Measurements from ENCODE around the gene SOX9.

The SOX9 gene

GRCh38 chr17:72120642-72121163, at the start of gene SOX9:
Gene SOX9, plus strand, starts transcription at chr17:72121020. Its CDS starts 372 bp downstream, at chr17:72121392.
- Histone ChIP-seq H3K36me3 (ENCODE audit: control insufficient read depth in 2 of 2, insufficient read depth in 2 of 2, low read length in 2 of 2) (peaks cover 0 to 6% of the 10 kb centered on the region in 2 donors), H3K9me3 (ENCODE audit: control insufficient read depth in 2 of 2, low read length in 2 of 2) (no peaks in the 10 kb centered on the region), H3K9ac (ENCODE audit: low read depth in 1 of 2, low read length in 2 of 2) (peak within 1 kb of the TSS; percentile 84 to 92), H3K4me1 (ENCODE audit: control insufficient read depth in 2 of 2, insufficient read depth in 2 of 2, low read length in 2 of 2) (peaks cover 14 to 38% of the 10 kb centered on the region in 2 donors), H3K27me3 (ENCODE audit: control insufficient read depth in 2 of 2, insufficient read depth in 2 of 2, low read length in 2 of 2) (peaks cover 20 to 23% of the 10 kb centered on the region in 2 donors), H3K27ac (ENCODE audit: low read depth in 2 of 2, low read length in 2 of 2) (peak within 1 kb of the TSS; percentile 77 to 83), H3K4me3 (ENCODE audit: low read length in 2 of 2) (peak within 1 kb of the TSS; percentile 81 to 83)

GRCh38 chr17:72071330-72071729, 49.5 kb upstream of the SOX9 start:
- Histone ChIP-seq H3K9ac (ENCODE audit: low read depth in 1 of 2, low read length in 2 of 2) (no peak overlapping the region), H3K36me3 (ENCODE audit: control insufficient read depth in 2 of 2, insufficient read depth in 2 of 2, low read length in 2 of 2) (no peaks in the 10 kb centered on the region), H3K4me3 (ENCODE audit: low read length in 2 of 2) (no peak overlapping the region), H3K4me1 (ENCODE audit: control insufficient read depth in 2 of 2, insufficient read depth in 2 of 2, low read length in 2 of 2) (no peaks in the 10 kb centered on the region), H3K27me3 (ENCODE audit: control insufficient read depth in 2 of 2, insufficient read depth in 2 of 2, low read length in 2 of 2) (no peaks in the 10 kb centered on the region), H3K27ac (ENCODE audit: low read depth in 2 of 2, low read length in 2 of 2) (no peak overlapping the region), H3K9me3 (ENCODE audit: control insufficient read depth in 2 of 2, low read length in 2 of 2) (no peaks in the 10 kb centered on the region)

GRCh38 chr17:72075995-72076677, 44.7 kb upstream of the SOX9 start:
- H3K9me3 ChIP-seq (ENCODE audit: control insufficient read depth in 2 of 2, low read length in 2 of 2) = no peaks in the 10 kb centered on the region

GRCh38 chr17:72076678-72077030, 44.2 kb upstream of the SOX9 start:
- Histone ChIP-seq H3K4me1 (ENCODE audit: control insufficient read depth in 2 of 2, insufficient read depth in 2 of 2, low read length in 2 of 2) (no peaks in the 10 kb centered on the region), H3K27ac (ENCODE audit: low read depth in 2 of 2, low read length in 2 of 2) (no peak overlapping the region), H3K9ac (ENCODE audit: low read depth in 1 of 2, low read length in 2 of 2) (no peak overlapping the region), H3K4me3 (ENCODE audit: low read length in 2 of 2) (no peak overlapping the region), H3K9me3 (ENCODE audit: control insufficient read depth in 2 of 2, low read length in 2 of 2) (no peaks in the 10 kb centered on the region), H3K36me3 (ENCODE audit: control insufficient read depth in 2 of 2, insufficient read depth in 2 of 2, low read length in 2 of 2) (no peaks in the 10 kb centered on the region), H3K27me3 (ENCODE audit: control insufficient read depth in 2 of 2, insufficient read depth in 2 of 2, low read length in 2 of 2) (no peaks in the 10 kb centered on the region)

More at GRCh38 chr17:72075995-72076677, 44.7 kb upstream of the SOX9 start:
- Histone ChIP-seq H3K4me1 (ENCODE audit: control insufficient read depth in 2 of 2, insufficient read depth in 2 of 2, low read length in 2 of 2) (no peaks in the 10 kb centered on the region), H3K36me3 (ENCODE audit: control insufficient read depth in 2 of 2, insufficient read depth in 2 of 2, low read length in 2 of 2) (no peaks in the 10 kb centered on the region), H3K4me3 (ENCODE audit: low read length in 2 of 2) (no peak overlapping the region), H3K9ac (ENCODE audit: low read depth in 1 of 2, low read length in 2 of 2) (no peak overlapping the region), H3K27ac (ENCODE audit: low read depth in 2 of 2, low read length in 2 of 2) (no peak overlapping the region), H3K27me3 (ENCODE audit: control insufficient read depth in 2 of 2, insufficient read depth in 2 of 2, low read length in 2 of 2) (no peaks in the 10 kb centered on the region)

GRCh38 chr17:72077326-72077960, 43.4 kb upstream of the SOX9 start:
- Histone ChIP-seq H3K27me3 (ENCODE audit: control insufficient read depth in 2 of 2, insufficient read depth in 2 of 2, low read length in 2 of 2) (no peaks in the 10 kb centered on the region), H3K4me3 (ENCODE audit: low read length in 2 of 2) (no peak overlapping the region), H3K9me3 (ENCODE audit: control insufficient read depth in 2 of 2, low read length in 2 of 2) (no peaks in the 10 kb centered on the region), H3K9ac (ENCODE audit: low read depth in 1 of 2, low read length in 2 of 2) (no peak overlapping the region), H3K36me3 (ENCODE audit: control insufficient read depth in 2 of 2, insufficient read depth in 2 of 2, low read length in 2 of 2) (no peaks in the 10 kb centered on the region), H3K4me1 (ENCODE audit: control insufficient read depth in 2 of 2, insufficient read depth in 2 of 2, low read length in 2 of 2) (no peaks in the 10 kb centered on the region), H3K27ac (ENCODE audit: low read depth in 2 of 2, low read length in 2 of 2) (no peak overlapping the region)

GRCh38 chr17:72079700-72080099, 41.1 kb upstream of the SOX9 start:
- Histone ChIP-seq H3K9me3 (ENCODE audit: control insufficient read depth in 2 of 2, low read length in 2 of 2) (no peaks in the 10 kb centered on the region), H3K36me3 (ENCODE audit: control insufficient read depth in 2 of 2, insufficient read depth in 2 of 2, low read length in 2 of 2) (no peaks in the 10 kb centered on the region), H3K4me1 (ENCODE audit: control insufficient read depth in 2 of 2, insufficient read depth in 2 of 2, low read length in 2 of 2) (no peaks in the 10 kb centered on the region), H3K9ac (ENCODE audit: low read depth in 1 of 2, low read length in 2 of 2) (no peak overlapping the region), H3K27me3 (ENCODE audit: control insufficient read depth in 2 of 2, insufficient read depth in 2 of 2, low read length in 2 of 2) (no peaks in the 10 kb centered on the region), H3K4me3 (ENCODE audit: low read length in 2 of 2) (no peak overlapping the region), H3K27ac (ENCODE audit: low read depth in 2 of 2, low read length in 2 of 2) (no peak overlapping the region)

GRCh38 chr17:72087876-72088275, 32.9 kb upstream of the SOX9 start:
- H3K4me1 ChIP-seq (ENCODE audit: control insufficient read depth in 2 of 2, insufficient read depth in 2 of 2, low read length in 2 of 2) = no peaks in the 10 kb centered on the region
- no peak overlapping the region for H3K9ac ChIP-seq (ENCODE audit: low read depth in 1 of 2, low read length in 2 of 2)
- no peaks in the 10 kb centered on the region for H3K27me3 ChIP-seq (ENCODE audit: control insufficient read depth in 2 of 2, insufficient read depth in 2 of 2, low read length in 2 of 2)
- H3K9me3 ChIP-seq (ENCODE audit: control insufficient read depth in 2 of 2, low read length in 2 of 2) = no peaks in the 10 kb centered on the region
- H3K27ac ChIP-seq (ENCODE audit: low read depth in 2 of 2, low read length in 2 of 2) = no peak overlapping the region
- H3K4me3 ChIP-seq (ENCODE audit: low read length in 2 of 2) = no peak overlapping the region
- no peaks in the 10 kb centered on the region for H3K36me3 ChIP-seq (ENCODE audit: control insufficient read depth in 2 of 2, insufficient read depth in 2 of 2, low read length in 2 of 2)

- Histone ChIP-seq H3K9me3 (ENCODE audit: control insufficient read depth in 2 of 2, low read length in 2 of 2) (no peaks in the 10 kb centered on the region), H3K27me3 (ENCODE audit: control insufficient read depth in 2 of 2, insufficient read depth in 2 of 2, low read length in 2 of 2) (no peaks in the 10 kb centered on the region), H3K36me3 (ENCODE audit: control insufficient read depth in 2 of 2, insufficient read depth in 2 of 2, low read length in 2 of 2) (no peaks in the 10 kb centered on the region), H3K9ac (ENCODE audit: low read depth in 1 of 2, low read length in 2 of 2) (no peak overlapping the region), H3K4me3 (ENCODE audit: low read length in 2 of 2) (no peak overlapping the region), H3K4me1 (ENCODE audit: control insufficient read depth in 2 of 2, insufficient read depth in 2 of 2, low read length in 2 of 2) (no peaks in the 10 kb centered on the region), H3K27ac (ENCODE audit: low read depth in 2 of 2, low read length in 2 of 2) (no peak overlapping the region)
Observed at GRCh38 chr17:72089453-72089987, 31.3 kb upstream of the SOX9 start.

- Histone ChIP-seq H3K9ac (ENCODE audit: low read depth in 1 of 2, low read length in 2 of 2) (no peak overlapping the region), H3K27ac (ENCODE audit: low read depth in 2 of 2, low read length in 2 of 2) (no peak overlapping the region), H3K36me3 (ENCODE audit: control insufficient read depth in 2 of 2, insufficient read depth in 2 of 2, low read length in 2 of 2) (no peaks in the 10 kb centered on the region), H3K9me3 (ENCODE audit: control insufficient read depth in 2 of 2, low read length in 2 of 2) (no peaks in the 10 kb centered on the region), H3K4me3 (ENCODE audit: low read length in 2 of 2) (no peak overlapping the region), H3K4me1 (ENCODE audit: control insufficient read depth in 2 of 2, insufficient read depth in 2 of 2, low read length in 2 of 2) (no peaks in the 10 kb centered on the region), H3K27me3 (ENCODE audit: control insufficient read depth in 2 of 2, insufficient read depth in 2 of 2, low read length in 2 of 2) (no peaks in the 10 kb centered on the region)
Observed at GRCh38 chr17:72090108-72090507, 30.7 kb upstream of the SOX9 start.

- no peaks in the 10 kb centered on the region for H3K4me1 ChIP-seq (ENCODE audit: control insufficient read depth in 2 of 2, insufficient read depth in 2 of 2, low read length in 2 of 2)
- no peak overlapping the region for H3K4me3 ChIP-seq (ENCODE audit: low read length in 2 of 2)
- no peak overlapping the region for H3K27ac ChIP-seq (ENCODE audit: low read depth in 2 of 2, low read length in 2 of 2)
- no peaks in the 10 kb centered on the region for H3K9me3 ChIP-seq (ENCODE audit: control insufficient read depth in 2 of 2, low read length in 2 of 2)
- no peaks in the 10 kb centered on the region for H3K27me3 ChIP-seq (ENCODE audit: control insufficient read depth in 2 of 2, insufficient read depth in 2 of 2, low read length in 2 of 2)
- no peak overlapping the region for H3K9ac ChIP-seq (ENCODE audit: low read depth in 1 of 2, low read length in 2 of 2)
- H3K36me3 ChIP-seq (ENCODE audit: control insufficient read depth in 2 of 2, insufficient read depth in 2 of 2, low read length in 2 of 2) = no peaks in the 10 kb centered on the region
Observed at GRCh38 chr17:72092710-72093322, 28.0 kb upstream of the SOX9 start.
